SK-N-SH (cell line): ENCODE results near the gene LGSN. TPM values are rescaled to one million over a fixed set of nuclear protein-coding genes. Genes with fewer than 3 reads are reported as not detected.

Experiments used
- CTCF ChIA-PET: fragments of 300-600, 350-600 bp; formaldehyde crosslinking; extraction: SDS; loops from one replicate; lab custom pipeline; 2021; lab: Yijun Ruan, JAX
- POLR2A ChIA-PET: fragments of 350-600 bp; sonication (Branson Sonifier 250); formaldehyde crosslinking; extraction: SDS; loops from one replicate; lab custom pipeline; 2020; ENCODE audit warnings: antibody characterized with exemption, inconsistent platforms; lab: Yijun Ruan, JAX
- DNase-seq: peaks from one replicate; pipeline ENCODE4 v3.0.0; 2012
- H2AFZ ChIP-seq: fragments of 200-600 bp; sonication (generic); 2 replicates; pipeline ENCODE4 v1.8.1; 2016; ENCODE audit warnings: antibody characterized with exemption, mild to moderate bottlenecking, low read depth
- H3F3A ChIP-seq: fragments of 200-600 bp; sonication (generic); replicated peaks from 2 replicates; pipeline ENCODE3; 2016; ENCODE audit warnings: antibody characterized with exemption, mild to moderate bottlenecking; ENCODE audit not compliant: insufficient read depth
- H3K27ac ChIP-seq, 2 experiments: fragments of 200-500 bp in 1 of 2; fragments of 200-600 bp in 1 of 2; sonication (Bioruptor generic) in 1 of 2; sonication (generic), shearing (Covaris generic) in 1 of 2; 2 replicates each; pipeline versions ENCODE4 v1.5.1 to v1.6.1; 2014 to 2016; ENCODE audit warnings: low read depth in 2 of 2, inconsistent platforms in 1 of 2, low read length in 1 of 2, mild to moderate bottlenecking in 1 of 2, mixed read lengths in 1 of 2
- H3K27me3 ChIP-seq: fragments of 200-600 bp; sonication (generic), shearing (Covaris generic); 2 replicates; pipeline ENCODE4 v1.6.1; 2016; ENCODE audit warnings: mixed run types; ENCODE audit not compliant: insufficient read depth
- H3K36me3 ChIP-seq, 2 experiments: fragments of 200-500 bp in 1 of 2; fragments of 200-600 bp in 1 of 2; sonication (Bioruptor generic) in 1 of 2; sonication (generic) in 1 of 2; replicated peaks in 1 of 2; 2 replicates each; pipeline versions ENCODE3 to v1.5.1; 2014 to 2016; ENCODE audit warnings: low read length in 1 of 2, mild to moderate bottlenecking in 1 of 2; ENCODE audit not compliant: insufficient read depth in 2 of 2, control insufficient read depth in 1 of 2
- H3K4me1 ChIP-seq, 2 experiments: fragments of 200-500 bp in 1 of 2; fragments of 200-600 bp in 1 of 2; sonication (Bioruptor generic) in 1 of 2; sonication (generic), shearing (Covaris generic) in 1 of 2; 2 replicates each; pipeline versions ENCODE4 v1.5.1 to v1.6.1; 2014 to 2016; ENCODE audit warnings: low read depth in 1 of 2, low read length in 1 of 2, mixed run types in 1 of 2; ENCODE audit not compliant: insufficient read depth in 2 of 2, control insufficient read depth in 1 of 2
- H3K4me2 ChIP-seq: fragments of 200-600 bp; sonication (generic), shearing (Covaris generic); 2 replicates; pipeline ENCODE4 v1.6.1; 2017; ENCODE audit warnings: mixed run types
- H3K4me3 ChIP-seq, 2 experiments: fragments of 200-500 bp in 1 of 2; fragments of 200-600 bp in 1 of 2; sonication (Bioruptor generic) in 1 of 2; sonication (generic), shearing (Covaris generic) in 1 of 2; 2 replicates each; pipeline versions ENCODE4 v1.5.1 to v1.8.1; 2014 to 2016; ENCODE audit warnings: low read depth in 2 of 2, inconsistent platforms in 1 of 2, low read length in 1 of 2, mild to moderate bottlenecking in 1 of 2, mixed read lengths in 1 of 2, moderate library complexity in 1 of 2
- H3K79me2 ChIP-seq: fragments of 200-600 bp; sonication (generic); 2 replicates; pipeline ENCODE4 v1.8.1; 2017; ENCODE audit warnings: mild to moderate bottlenecking; ENCODE audit not compliant: insufficient read depth
- H3K9ac ChIP-seq: fragments of 200-600 bp; sonication (generic); 2 replicates; pipeline ENCODE4 v1.6.1; 2017; ENCODE audit warnings: mixed run types
- H3K9me2 ChIP-seq: fragments of 200-600 bp; sonication (generic); 2 replicates; pipeline ENCODE4 v1.6.1; 2017; ENCODE audit warnings: mixed run types
- H3K9me3 ChIP-seq: fragments of 200-600 bp; sonication (generic); 2 replicates; pipeline ENCODE4 v1.6.1; 2017; ENCODE audit warnings: mixed run types, mild to moderate bottlenecking, moderate library complexity
- H4K20me1 ChIP-seq: fragments of 200-600 bp; sonication (generic); 2 replicates; pipeline ENCODE4 v1.6.1; 2017; ENCODE audit warnings: mild to moderate bottlenecking, mixed run types; ENCODE audit not compliant: insufficient read depth
- ELF1 ChIP-seq: IDR thresholded peaks from 2 replicates; pipeline ENCODE4 v1.4.0; 2012
- EZH2phosphoT487 ChIP-seq: fragments of 200-600 bp; sonication (generic); IDR thresholded peaks from 2 replicates; pipeline ENCODE4 v1.6.1; 2017; ENCODE audit warnings: low read depth, mixed run types, mild to moderate bottlenecking, antibody characterized with exemption, moderate library complexity, borderline replicate concordance
- FOSL2 ChIP-seq: IDR thresholded peaks from 2 replicates; pipeline ENCODE4 v1.4.0; 2012; ENCODE audit warnings: low read depth, mild to moderate bottlenecking, moderate library complexity, borderline replicate concordance
- FOXJ3 ChIP-seq: sonication (generic); formaldehyde crosslinking; IDR thresholded peaks from 2 replicates; pipeline ENCODE4 v1.5.1; 2020; ENCODE audit warnings: mild to moderate bottlenecking, missing genetic modification reagents
- GABPA ChIP-seq: IDR thresholded peaks from 2 replicates; pipeline ENCODE4 v1.4.0; 2012; ENCODE audit warnings: low read depth, mild to moderate bottlenecking
- JUND ChIP-seq: IDR thresholded peaks from 2 replicates; pipeline ENCODE4 v1.4.0; 2012
- MEF2A ChIP-seq: IDR thresholded peaks from 2 replicates; pipeline ENCODE4 v1.4.0; 2012; ENCODE audit warnings: low read depth, borderline replicate concordance
- NRF1 ChIP-seq: IDR thresholded peaks from 2 replicates; pipeline ENCODE4 v1.6.1; 2012; ENCODE audit warnings: low read depth, mild to moderate bottlenecking, low read length
- RAD21 ChIP-seq: IDR thresholded peaks from 2 replicates; pipeline ENCODE4 v1.6.1; 2012; ENCODE audit warnings: mild to moderate bottlenecking, low read length
- RCOR1 ChIP-seq: fragments of 150-350 bp; IDR thresholded peaks from 2 replicates; pipeline ENCODE4 v1.6.1; 2017; ENCODE audit warnings: antibody characterized with exemption, low read length
- RXRA ChIP-seq: IDR thresholded peaks from 2 replicates; pipeline ENCODE4 v1.4.0; 2012; ENCODE audit warnings: low read depth, mild to moderate bottlenecking, borderline replicate concordance
- SMC3 ChIP-seq: IDR thresholded peaks from 2 replicates; pipeline ENCODE4 v1.6.1; 2012; ENCODE audit warnings: low read depth, low read length, improper control_type of control experiment
- TEAD4 ChIP-seq: IDR thresholded peaks from 2 replicates; pipeline ENCODE4 v1.4.0; 2012; ENCODE audit warnings: mild to moderate bottlenecking, borderline replicate concordance; ENCODE audit not compliant: insufficient read depth
- WGBS: methylation state at CpG from one replicate; pipeline ENCODE4 v1.1.6; 2017; ENCODE audit warnings: low lambda C conversion rate; 5-methylcytosine and 5-hydroxymethylcytosine counted together
- polyA plus RNA-seq, 3 experiments: library from polyadenylated mRNA; depleted of rRNA; stranded (reverse); fragments of >200 nt; gene quantifications; 2 replicates each; pipeline ENCODE4 v1.2.3, GENCODE V29; 2012
- TF ChIP-seq, protein P1 (sequence below): fragments of 200-600 bp; sonication (generic); IDR thresholded peaks from 2 replicates; pipeline ENCODE4 v1.6.1; 2017; ENCODE audit warnings: antibody characterized with exemption, mild to moderate bottlenecking, moderate library complexity
- TF ChIP-seq, protein P2 (sequence below): IDR thresholded peaks from 2 replicates; pipeline ENCODE4 v1.4.0; 2012; ENCODE audit warnings: low read depth, borderline replicate concordance
- TF ChIP-seq, protein P3 (sequence below): IDR thresholded peaks from 2 replicates; pipeline ENCODE4; 2012

The LGSN gene
- polyA plus RNA-seq, 1 of the 3 experiments (the other 2 are of a cell fraction), result not detected

DNA sequence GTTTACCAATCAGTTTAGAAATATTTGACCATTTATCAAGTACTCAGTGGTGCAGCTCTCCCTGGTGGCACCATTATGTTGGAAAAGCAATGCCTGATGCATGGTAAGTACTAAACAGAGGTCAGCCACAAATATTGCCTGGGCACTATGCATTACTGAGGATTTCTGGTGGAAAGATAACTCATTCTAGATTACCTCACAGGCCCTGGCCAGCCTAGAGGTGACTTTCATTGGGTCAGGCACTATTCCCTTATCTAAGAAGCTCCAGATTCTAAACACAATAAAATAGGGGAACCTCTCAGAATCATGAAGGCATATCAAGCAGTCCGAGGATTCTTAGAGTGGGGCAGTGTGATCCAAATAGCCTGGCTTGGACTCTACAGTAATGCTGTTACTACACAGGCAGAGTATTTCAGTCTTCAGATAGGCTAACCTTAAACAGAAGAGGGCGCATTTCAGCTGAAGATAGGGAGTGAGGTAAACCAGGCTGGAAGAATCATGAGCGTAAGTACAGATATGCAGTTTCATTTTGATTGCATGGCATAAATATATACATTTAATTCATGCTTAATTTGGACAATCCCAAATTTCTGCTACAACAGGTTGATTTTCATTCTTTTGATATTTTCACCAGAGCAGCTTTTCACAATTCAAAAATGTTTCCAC, 12.1 kb downstream of the LGSN start:
- H2AFZ ChIP-seq, result no peak overlapping the region
- no peaks in the 10 kb centered on the region for H3F3A ChIP-seq
- no peaks in the 10 kb centered on the region for H3K27me3 ChIP-seq
- ChIA-PET POLR2A (no interaction called here), CTCF (interaction anchor here (0.8 to 2.8 kb wide), 9 partner anchors 9 to 496 kb away, joined by 3 to 14 read pairs (median 4); partner anchors contain the start of gene LGSN)
- H3K36me3 ChIP-seq, result no peaks in the 10 kb centered on the region
- H3K9me2 ChIP-seq, result no peaks in the 10 kb centered on the region
- no peak overlapping the region for H3K27ac ChIP-seq
- H3K4me3 ChIP-seq, result no peak overlapping the region; a peak in 1 of 4 replicates
- DNase-seq, result peak; percentile 29
- no peak overlapping the region for H3K9ac ChIP-seq
- H3K4me1 ChIP-seq, result no peaks in the 10 kb centered on the region
- no peak overlapping the region for H3K4me2 ChIP-seq
- no peaks in the 10 kb centered on the region for H3K79me2 ChIP-seq
- no peaks in the 10 kb centered on the region for H3K9me3 ChIP-seq
- TF ChIP-seq NRF1, result no peak
- TF ChIP-seq RXRA, result no peak
- TF ChIP-seq SMC3, result peak; percentile 65
- TF ChIP-seq JUND, result no peak
- TF ChIP-seq FOSL2, result no peak
- peak; percentile 73 for TF ChIP-seq RAD21
- TF ChIP-seq EZH2phosphoT487, result no peak
- TF ChIP-seq, protein P1, sequence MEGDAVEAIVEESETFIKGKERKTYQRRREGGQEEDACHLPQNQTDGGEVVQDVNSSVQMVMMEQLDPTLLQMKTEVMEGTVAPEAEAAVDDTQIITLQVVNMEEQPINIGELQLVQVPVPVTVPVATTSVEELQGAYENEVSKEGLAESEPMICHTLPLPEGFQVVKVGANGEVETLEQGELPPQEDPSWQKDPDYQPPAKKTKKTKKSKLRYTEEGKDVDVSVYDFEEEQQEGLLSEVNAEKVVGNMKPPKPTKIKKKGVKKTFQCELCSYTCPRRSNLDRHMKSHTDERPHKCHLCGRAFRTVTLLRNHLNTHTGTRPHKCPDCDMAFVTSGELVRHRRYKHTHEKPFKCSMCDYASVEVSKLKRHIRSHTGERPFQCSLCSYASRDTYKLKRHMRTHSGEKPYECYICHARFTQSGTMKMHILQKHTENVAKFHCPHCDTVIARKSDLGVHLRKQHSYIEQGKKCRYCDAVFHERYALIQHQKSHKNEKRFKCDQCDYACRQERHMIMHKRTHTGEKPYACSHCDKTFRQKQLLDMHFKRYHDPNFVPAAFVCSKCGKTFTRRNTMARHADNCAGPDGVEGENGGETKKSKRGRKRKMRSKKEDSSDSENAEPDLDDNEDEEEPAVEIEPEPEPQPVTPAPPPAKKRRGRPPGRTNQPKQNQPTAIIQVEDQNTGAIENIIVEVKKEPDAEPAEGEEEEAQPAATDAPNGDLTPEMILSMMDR, result peak; percentile 64
- TF ChIP-seq MEF2A, result no peak
- no peaks in the 10 kb centered on the region for H4K20me1 ChIP-seq
- 31% methylated on average over 3 of the region's 3 CpGs for WGBS

DNA sequence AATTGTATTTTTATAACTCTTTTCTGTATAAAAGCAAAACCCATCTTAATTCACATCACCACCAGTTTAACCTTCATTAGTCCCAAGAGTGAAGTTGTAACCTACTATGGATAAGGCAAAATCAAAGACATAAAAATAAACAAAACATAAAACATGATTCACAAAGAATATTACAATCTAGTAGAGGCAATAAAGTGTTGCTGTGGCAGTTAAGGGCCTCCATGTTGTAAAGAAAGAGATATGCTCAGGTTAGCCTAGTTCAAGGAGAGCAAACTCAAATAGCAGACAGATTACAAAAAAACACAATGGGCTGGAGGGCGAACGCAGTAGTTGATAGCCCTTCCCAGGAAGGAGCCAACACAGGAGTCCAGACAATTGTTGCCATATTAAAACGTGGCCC, 13.4 kb downstream of the LGSN start:
- Histone ChIP-seq H4K20me1 (no peaks in the 10 kb centered on the region), H2AFZ (no peak overlapping the region), H3K27me3 (no peaks in the 10 kb centered on the region), H3K4me1 (no peaks in the 10 kb centered on the region), H3K9ac (no peak overlapping the region), H3K79me2 (no peaks in the 10 kb centered on the region), H3F3A (no peaks in the 10 kb centered on the region), H3K9me3 (no peaks in the 10 kb centered on the region), H3K27ac (no peak overlapping the region), H3K4me3 (no peak overlapping the region), H3K4me2 (no peak overlapping the region), H3K36me3 (no peaks in the 10 kb centered on the region), H3K9me2 (no peaks in the 10 kb centered on the region)
- WGBS, result 68% methylated on average over 3 of the region's 3 CpGs
- no peak for TF ChIP-seq TEAD4
- TF ChIP-seq, protein P2, sequence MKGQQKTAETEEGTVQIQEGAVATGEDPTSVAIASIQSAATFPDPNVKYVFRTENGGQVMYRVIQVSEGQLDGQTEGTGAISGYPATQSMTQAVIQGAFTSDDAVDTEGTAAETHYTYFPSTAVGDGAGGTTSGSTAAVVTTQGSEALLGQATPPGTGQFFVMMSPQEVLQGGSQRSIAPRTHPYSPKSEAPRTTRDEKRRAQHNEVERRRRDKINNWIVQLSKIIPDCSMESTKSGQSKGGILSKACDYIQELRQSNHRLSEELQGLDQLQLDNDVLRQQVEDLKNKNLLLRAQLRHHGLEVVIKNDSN, result no peak
- no peak for TF ChIP-seq ELF1
- TF ChIP-seq GABPA, result no peak
- no peak for TF ChIP-seq FOXJ3 (CRISPR knock-in tag)
- no peak for TF ChIP-seq SMC3
- no peak for TF ChIP-seq RCOR1
- TF ChIP-seq, protein P3, sequence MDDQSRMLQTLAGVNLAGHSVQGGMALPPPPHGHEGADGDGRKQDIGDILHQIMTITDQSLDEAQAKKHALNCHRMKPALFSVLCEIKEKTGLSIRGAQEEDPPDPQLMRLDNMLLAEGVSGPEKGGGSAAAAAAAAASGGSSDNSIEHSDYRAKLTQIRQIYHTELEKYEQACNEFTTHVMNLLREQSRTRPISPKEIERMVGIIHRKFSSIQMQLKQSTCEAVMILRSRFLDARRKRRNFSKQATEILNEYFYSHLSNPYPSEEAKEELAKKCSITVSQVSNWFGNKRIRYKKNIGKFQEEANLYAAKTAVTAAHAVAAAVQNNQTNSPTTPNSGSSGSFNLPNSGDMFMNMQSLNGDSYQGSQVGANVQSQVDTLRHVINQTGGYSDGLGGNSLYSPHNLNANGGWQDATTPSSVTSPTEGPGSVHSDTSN, result no peak
- ChIA-PET CTCF (interaction anchor here (0.6 to 2.8 kb wide), 5 partner anchors 10 to 500 kb away, joined by 3 to 14 read pairs (median 7); partner anchors contain the start of gene LGSN), POLR2A (no interaction called here)
- no peak for DNase-seq
